Suppressor macrophage (primary cell): ENCODE data around the gene JOSD1.

Experiments
- DNase-seq, 4 experiments: peaks; one replicate each; pipeline ENCODE4 v3.0.0-alpha.2; 2020 to 2022

The JOSD1 gene

GRCh38 chr22:38733329-38733723 lies 32.6 kb upstream of the JOSD1 start:
- DNase-seq, result peak; percentile 42 to 71 (median 54)

- DNase-seq, result no peak
These were observed 31.6 kb upstream of the JOSD1 start for GRCh38 chr22:38732251-38732815.

- DNase-seq, result no peak
These were observed 31.0 kb upstream of the JOSD1 start for GRCh38 chr22:38731703-38732161.

- DNase-seq, result no peak
These were observed 29.7 kb upstream of the JOSD1 start for GRCh38 chr22:38730411-38730871.

- DNase-seq, result no peak
These were observed 29.2 kb upstream of the JOSD1 start for GRCh38 chr22:38729946-38730345.

- no peak for DNase-seq
These were observed 28.4 kb upstream of the JOSD1 start for GRCh38 chr22:38728871-38729796.

- no peak for DNase-seq
These were observed 27.0 kb upstream of the JOSD1 start for GRCh38 chr22:38727530-38728451.

GRCh38 chr22:38727123-38727522 lies 26.4 kb upstream of the JOSD1 start:
- DNase-seq, result no peak

- DNase-seq, result no peak
These were observed 25.3 kb upstream of the JOSD1 start for GRCh38 chr22:38725900-38726655.

GRCh38 chr22:38724926-38725571 lies 24.3 kb upstream of the JOSD1 start:
- peak; percentile 51 to 64 (median 58) for DNase-seq

GRCh38 chr22:38724176-38724575 lies 23.4 kb upstream of the JOSD1 start:
- no peak for DNase-seq

GRCh38 chr22:38721551-38721950 lies 20.8 kb upstream of the JOSD1 start:
- no peak for DNase-seq

GRCh38 chr22:38720350-38720749 lies 19.6 kb upstream of the JOSD1 start:
- DNase-seq, result no peak

GRCh38 chr22:38719196-38719595 lies 18.5 kb upstream of the JOSD1 start:
- DNase-seq, result no peak

- DNase-seq, result peak; percentile 44 to 67 (median 54)
These were observed 17.7 kb upstream of the JOSD1 start for GRCh38 chr22:38718414-38718813.

- DNase-seq, result no peak
These were observed 16.5 kb upstream of the JOSD1 start for GRCh38 chr22:38717244-38717643.

GRCh38 chr22:38716826-38717225 lies 16.1 kb upstream of the JOSD1 start:
- no peak for DNase-seq

GRCh38 chr22:38716271-38716670 lies 15.5 kb upstream of the JOSD1 start:
- DNase-seq, result no peak

- no peak for DNase-seq
These were observed 15.1 kb upstream of the JOSD1 start for GRCh38 chr22:38715852-38716251.

- peak; percentile 64 to 78 (median 72) for DNase-seq
These were observed 14.5 kb upstream of the JOSD1 start for GRCh38 chr22:38715176-38715764.

- no peak for DNase-seq
These were observed 13.2 kb upstream of the JOSD1 start for GRCh38 chr22:38713921-38714320.
